Fibroblast of peridontal ligament (primary cell): ENCODE results near the gene RGPD3.
A peak's percentile ranks its signal among the peaks of the same experiment; 100 is the strongest.
"Not testable (repeated sequence)": the region's sequence is repeated elsewhere in the genome, so short reads cannot be mapped to it uniquely, and the experiment has no call there.

Experiments
- DNase-seq: peaks from one replicate; pipeline ENCODE4 v3.0.0-alpha.2; 2010; ENCODE audit errors: extremely low read depth

The RGPD3 gene

GRCh38 chr2:106468107-106468506 is at the start of gene RGPD3:
Gene RGPD3 (minus strand): TSS chr2:106468413. CDS start chr2:106468288, 125 bp downstream.
- DNase-seq: not testable (repeated sequence)

GRCh38 chr2:106517329-106517728 is 49.1 kb upstream of the RGPD3 start:
- no peak for DNase-seq

GRCh38 chr2:106516864-106517263 is 48.7 kb upstream of the RGPD3 start:
- no peak for DNase-seq

- no peak for DNase-seq
Measured at GRCh38 chr2:106516436-106516835, 48.2 kb upstream of the RGPD3 start.

- DNase-seq: not testable (repeated sequence)
Measured at GRCh38 chr2:106514827-106515226, 46.6 kb upstream of the RGPD3 start.

- not testable (repeated sequence) for DNase-seq
Measured at GRCh38 chr2:106513391-106513790, 45.2 kb upstream of the RGPD3 start.

- DNase-seq: not testable (repeated sequence)
Measured at GRCh38 chr2:106511934-106512333, 43.7 kb upstream of the RGPD3 start.

- peak; percentile 51 for DNase-seq
Measured at GRCh38 chr2:106511476-106511901, 43.3 kb upstream of the RGPD3 start.

- not testable (repeated sequence) for DNase-seq
Measured at GRCh38 chr2:106510791-106511190, 42.6 kb upstream of the RGPD3 start.

GRCh38 chr2:106509374-106509770 is 41.2 kb upstream of the RGPD3 start:
- DNase-seq: not testable (repeated sequence)

- DNase-seq: not testable (repeated sequence)
Measured at GRCh38 chr2:106508660-106509373, 40.6 kb upstream of the RGPD3 start.

GRCh38 chr2:106506002-106506687 is 37.9 kb upstream of the RGPD3 start:
- not testable (repeated sequence) for DNase-seq

GRCh38 chr2:106504787-106505186 is 36.6 kb upstream of the RGPD3 start:
- DNase-seq: not testable (repeated sequence)

- not testable (repeated sequence) for DNase-seq
Measured at GRCh38 chr2:106504192-106504591, 36.0 kb upstream of the RGPD3 start.

- not testable (repeated sequence) for DNase-seq
Measured at GRCh38 chr2:106502351-106502750, 34.1 kb upstream of the RGPD3 start.

- not testable (repeated sequence) for DNase-seq
Measured at GRCh38 chr2:106500350-106500749, 32.1 kb upstream of the RGPD3 start.

GRCh38 chr2:106498549-106498948 is 30.3 kb upstream of the RGPD3 start:
- not testable (repeated sequence) for DNase-seq

GRCh38 chr2:106492913-106493312 is 24.7 kb upstream of the RGPD3 start:
- peak; percentile 2 for DNase-seq

- not testable (repeated sequence) for DNase-seq
Measured at GRCh38 chr2:106492399-106492798, 24.2 kb upstream of the RGPD3 start.

GRCh38 chr2:106489701-106490100 is 21.5 kb upstream of the RGPD3 start:
- DNase-seq: not testable (repeated sequence)

GRCh38 chr2:106487386-106488191 is 19.4 kb upstream of the RGPD3 start:
- DNase-seq: not testable (repeated sequence)
